HEK293T (cell line): ENCODE results near the gene CGRRF1.

Experiments used
- CTCF ChIA-PET: fragments of 350-600 bp; formaldehyde crosslinking; extraction: SDS; loops from one replicate; lab custom pipeline; 2021; ENCODE audit warnings: antibody characterized with exemption, inconsistent platforms; lab: Yijun Ruan, JAX
- POLR2A ChIA-PET: fragments of 350-600 bp; formaldehyde crosslinking; extraction: SDS; loops from one replicate; lab custom pipeline; 2020; ENCODE audit warnings: antibody characterized with exemption, inconsistent platforms; lab: Yijun Ruan, JAX
- DNase-seq: peaks from one replicate; pipeline ENCODE4 v3.0.0; 2012; ENCODE audit warnings: mixed read lengths; ENCODE audit errors: extremely low spot score
- ARNT ChIP-seq: fragments of 450-650 bp; IDR thresholded peaks from 2 replicates; pipeline ENCODE4 v1.6.1; 2017; ENCODE audit warnings: mild to moderate bottlenecking
- BHLHE40 ChIP-seq: fragments of 450-650 bp; IDR thresholded peaks from 2 replicates; pipeline ENCODE4 v1.6.1; 2016; ENCODE audit warnings: mild to moderate bottlenecking, moderate library complexity, borderline replicate concordance
- CTBP1 ChIP-seq: fragments of 450-650 bp; IDR thresholded peaks from 2 replicates; pipeline ENCODE4 v1.6.1; 2016; ENCODE audit warnings: borderline replicate concordance
- ELF4 ChIP-seq: fragments of 450-650 bp; IDR thresholded peaks from 2 replicates; pipeline ENCODE4 v1.6.1; 2017; ENCODE audit warnings: antibody characterized with exemption
- FOXA1 ChIP-seq: fragments of 450-650 bp; IDR thresholded peaks from 2 replicates; pipeline ENCODE4 v1.6.1; 2016; ENCODE audit warnings: mild to moderate bottlenecking
- FOXK2 ChIP-seq: fragments of 450-650 bp; IDR thresholded peaks from 2 replicates; pipeline ENCODE4 v1.6.1; 2016; ENCODE audit warnings: mild to moderate bottlenecking
- FOXM1 ChIP-seq: fragments of 450-650 bp; IDR thresholded peaks from 2 replicates; pipeline ENCODE4 v1.6.1; 2017; ENCODE audit warnings: mild to moderate bottlenecking, borderline replicate concordance
- HDGF ChIP-seq: fragments of 450-650 bp; IDR thresholded peaks from 2 replicates; pipeline ENCODE4 v1.6.1; 2017; ENCODE audit warnings: antibody characterized with exemption, borderline replicate concordance
- L3MBTL2 ChIP-seq: fragments of 450-650 bp; conservative IDR thresholded peaks from 2 replicates; pipeline ENCODE4 v1.6.1; 2016; ENCODE audit warnings: mild to moderate bottlenecking
- LEF1 ChIP-seq: fragments of 450-650 bp; IDR thresholded peaks from 2 replicates; pipeline ENCODE4 v1.6.1; 2017; ENCODE audit warnings: mild to moderate bottlenecking, borderline replicate concordance
- NFRKB ChIP-seq: fragments of 450-650 bp; IDR thresholded peaks from 2 replicates; pipeline ENCODE4 v1.6.1; 2016; ENCODE audit warnings: mild to moderate bottlenecking, moderate library complexity
- PKNOX1 ChIP-seq: fragments of 450-650 bp; IDR thresholded peaks from 2 replicates; pipeline ENCODE4 v1.6.1; 2016
- SP1 ChIP-seq: fragments of 450-650 bp; IDR thresholded peaks from 2 replicates; pipeline ENCODE4 v1.6.1; 2017
- SUZ12 ChIP-seq: fragments of 450-650 bp; IDR thresholded peaks from 2 replicates; pipeline ENCODE4 v1.6.1; 2016; ENCODE audit warnings: mild to moderate bottlenecking
- TARDBP ChIP-seq: fragments of 450-650 bp; IDR thresholded peaks from 2 replicates; pipeline ENCODE4 v1.6.1; 2016
- ZNF384 ChIP-seq: fragments of 450-650 bp; IDR thresholded peaks from 2 replicates; pipeline ENCODE4 v1.6.1; 2016

The CGRRF1 gene

GRCh38 chr14:54524410-54524809 is 14.7 kb downstream of the CGRRF1 start:
- ChIA-PET CTCF (interaction anchor here (1.4 kb wide), 1 partner anchor 14 kb away, joined by 3 read pairs; the partner anchor contains the start of gene CGRRF1), POLR2A (interaction anchor here (1.5 kb wide), 1 partner anchor 15 kb away, joined by 8 read pairs; the partner anchor contains the start of gene CGRRF1)
- TF ChIP-seq FOXK2 (no peak), PKNOX1 (no peak), HDGF (no peak), NFRKB (no peak)
- no peak for DNase-seq

DNA sequence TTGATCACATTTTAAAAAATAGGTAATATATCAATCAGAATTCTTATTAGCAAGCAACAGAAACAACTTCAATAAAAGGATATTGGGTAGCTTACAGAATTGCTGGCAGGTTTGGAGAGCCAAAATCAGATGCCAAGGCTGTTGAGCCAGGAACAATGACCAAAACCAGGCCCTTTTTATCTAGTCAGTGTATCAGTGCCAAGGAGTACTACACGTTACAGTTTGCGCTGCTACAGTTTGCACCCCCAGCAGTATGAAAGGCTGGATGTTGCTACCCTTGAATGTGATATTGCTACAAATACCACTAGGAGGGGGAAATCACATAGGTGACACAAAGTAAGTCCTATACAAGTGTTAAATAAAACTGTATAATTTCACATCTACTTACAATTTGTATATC is 19.3 kb downstream of the CGRRF1 start:
- no peak for TF ChIP-seq CTBP1
- no peak for TF ChIP-seq HDGF
- TF ChIP-seq ELF4, result no peak
- no peak for TF ChIP-seq NFRKB
- CTCF ChIA-PET, result no interaction called here
- POLR2A ChIA-PET, result interaction anchor here (1.3 kb wide), 1 partner anchor 19 kb away, joined by 6 read pairs; the partner anchor contains the start of gene CGRRF1

GRCh38 chr14:54529811-54530210 is 20.1 kb downstream of the CGRRF1 start:
- POLR2A ChIA-PET, result interaction anchor here (1.3 kb wide), 1 partner anchor 20 kb away, joined by 6 read pairs; the partner anchor contains the start of gene CGRRF1
- TF ChIP-seq BHLHE40 (no peak), L3MBTL2 (no peak), CTBP1 (no peak), LEF1 (no peak), ZNF384 (no peak), NFRKB (no peak), ARNT (no peak), TARDBP (no peak), SUZ12 (no peak)
- CTCF ChIA-PET, result no interaction called here
- no peak for DNase-seq

More for the DNA sequence above, 19.3 kb downstream of the CGRRF1 start:
- no peak for DNase-seq

DNA sequence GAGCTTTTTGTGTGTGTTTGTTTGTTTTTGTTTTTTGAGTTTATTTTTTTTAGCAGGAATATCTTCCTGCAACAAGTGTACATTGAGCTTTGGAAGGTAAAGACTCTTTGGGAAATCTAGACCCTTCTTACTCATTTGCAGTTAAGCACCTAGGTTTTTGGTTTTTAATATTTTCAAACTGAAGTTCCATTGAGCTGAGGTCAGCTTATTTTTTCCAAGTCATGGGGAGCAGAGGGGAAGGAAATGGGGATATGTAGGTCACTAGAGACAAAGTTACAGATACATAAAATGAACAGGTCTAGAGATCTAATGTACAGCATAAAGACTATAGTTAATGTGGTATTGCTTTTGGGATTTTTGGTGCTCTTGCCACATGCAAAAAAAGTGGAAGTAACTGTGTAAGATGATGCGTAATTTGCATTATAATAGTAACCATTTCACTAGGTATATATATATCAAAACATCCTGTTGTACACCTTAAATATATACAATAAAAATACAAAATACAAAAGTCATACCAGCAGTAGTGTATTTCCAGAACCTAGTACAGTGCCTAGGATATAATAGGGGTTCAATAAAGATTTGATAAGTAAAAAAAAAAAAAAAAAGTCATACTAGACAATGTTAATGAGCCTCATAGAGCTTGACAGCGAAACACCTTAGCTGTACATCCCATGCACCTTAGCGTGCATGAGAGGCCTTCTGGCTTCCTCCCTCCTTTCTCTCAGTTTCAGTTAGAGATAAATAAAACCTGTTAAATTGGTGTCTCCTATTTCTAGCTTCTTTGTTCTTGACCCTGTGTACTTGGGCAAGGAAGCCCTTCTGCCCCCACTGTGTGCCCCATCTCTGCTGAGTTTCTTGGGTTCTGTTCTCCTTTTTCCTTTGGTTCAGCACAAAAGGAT is 22.7 kb downstream of the CGRRF1 start:
- TF ChIP-seq FOXK2, result no peak
- ChIA-PET POLR2A (interaction anchor here (0.8 to 1.4 kb wide), 2 partner anchors 23 to 33 kb away, joined by 4 read pairs; partner anchors contain the start of gene CGRRF1), CTCF (interaction anchor here (0.7 kb wide), 1 partner anchor 24 kb away, joined by 3 read pairs; no protein-coding TSS in a partner anchor)
- DNase-seq, result no peak

GRCh38 chr14:54533100-54533499 is 23.4 kb downstream of the CGRRF1 start:
- POLR2A ChIA-PET, result interaction anchor here (1.4 kb wide), 1 partner anchor 33 kb away, joined by 4 read pairs; no protein-coding TSS in a partner anchor
- TF ChIP-seq ARNT (no peak), LEF1 (no peak), HDGF (no peak), SP1 (no peak), FOXA1 (no peak), ELF4 (no peak), TARDBP (no peak), BHLHE40 (no peak), NFRKB (no peak), PKNOX1 (no peak), FOXK2 (no peak), CTBP1 (no peak), SUZ12 (no peak), ZNF384 (no peak), L3MBTL2 (no peak), FOXM1 (no peak)
- CTCF ChIA-PET, result no interaction called here
- DNase-seq, result no peak

GRCh38 chr14:54535126-54535525 is 25.4 kb downstream of the CGRRF1 start:
- DNase-seq, result no peak
- no peak for TF ChIP-seq PKNOX1
- TF ChIP-seq ELF4, result no peak
- no peak for TF ChIP-seq ZNF384
- ChIA-PET POLR2A (no interaction called here), CTCF (interaction anchor here (0.6 kb wide), 1 partner anchor 28 kb away, joined by 4 read pairs; no protein-coding TSS in a partner anchor)

DNA sequence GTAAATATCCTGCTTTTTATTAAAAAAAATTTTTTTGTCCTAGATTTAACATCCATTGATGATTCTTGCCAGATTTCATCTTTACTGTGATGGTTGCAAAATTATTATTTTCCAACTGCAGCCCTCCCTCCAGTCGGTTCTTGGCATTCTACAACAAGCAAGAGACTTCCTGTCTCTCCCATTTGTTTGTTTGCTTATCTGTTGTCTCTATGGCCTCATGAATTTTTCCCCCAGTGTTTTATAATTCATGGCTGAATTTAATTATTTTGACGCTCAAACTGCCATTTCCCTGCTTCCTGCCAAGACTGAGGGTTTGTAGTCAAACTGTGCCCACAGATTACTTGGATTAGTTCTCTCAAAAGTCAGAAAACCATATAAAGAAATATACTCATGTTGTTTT is 25.9 kb downstream of the CGRRF1 start:
- ChIA-PET CTCF (no interaction called here), POLR2A (no interaction called here)
- TF ChIP-seq FOXA1 (no peak), LEF1 (no peak), PKNOX1 (no peak), BHLHE40 (no peak), FOXM1 (no peak), FOXK2 (no peak), SP1 (no peak)
- no peak for DNase-seq
